Stimulated activated CD4-positive, alpha-beta T cell treated with anti-CD3 and anti-CD28 coated beads, Interleukin-2, amount 100 ng/mL, for 4 hours (primary cell): ENCODE data around the gene SCLT1.

Experiments
- DNase-seq: peaks from one replicate; pipeline ENCODE4 v3.0.0-alpha.2; 2020; ENCODE audit warnings: low read depth

Gene SCLT1

GRCh38 chr4:128840711-128841318 is 252.5 kb downstream of the SCLT1 start:
- no peak for DNase-seq

- no peak for DNase-seq
Observed at GRCh38 chr4:128837679-128838078, 255.7 kb downstream of the SCLT1 start.

- DNase-seq: no peak
Observed at GRCh38 chr4:128837198-128837597, 256.1 kb downstream of the SCLT1 start.

GRCh38 chr4:128835498-128836222 is 257.7 kb downstream of the SCLT1 start:
- DNase-seq: no peak
